ENCODE results near the gene GRM4. TPM values are rescaled to one million over a fixed set of nuclear protein-coding genes. Genes with fewer than 3 reads are reported as not detected.

Gene GRM4
- total RNA-seq, 1 experiment from 2014 or later, result not detected

DNA sequence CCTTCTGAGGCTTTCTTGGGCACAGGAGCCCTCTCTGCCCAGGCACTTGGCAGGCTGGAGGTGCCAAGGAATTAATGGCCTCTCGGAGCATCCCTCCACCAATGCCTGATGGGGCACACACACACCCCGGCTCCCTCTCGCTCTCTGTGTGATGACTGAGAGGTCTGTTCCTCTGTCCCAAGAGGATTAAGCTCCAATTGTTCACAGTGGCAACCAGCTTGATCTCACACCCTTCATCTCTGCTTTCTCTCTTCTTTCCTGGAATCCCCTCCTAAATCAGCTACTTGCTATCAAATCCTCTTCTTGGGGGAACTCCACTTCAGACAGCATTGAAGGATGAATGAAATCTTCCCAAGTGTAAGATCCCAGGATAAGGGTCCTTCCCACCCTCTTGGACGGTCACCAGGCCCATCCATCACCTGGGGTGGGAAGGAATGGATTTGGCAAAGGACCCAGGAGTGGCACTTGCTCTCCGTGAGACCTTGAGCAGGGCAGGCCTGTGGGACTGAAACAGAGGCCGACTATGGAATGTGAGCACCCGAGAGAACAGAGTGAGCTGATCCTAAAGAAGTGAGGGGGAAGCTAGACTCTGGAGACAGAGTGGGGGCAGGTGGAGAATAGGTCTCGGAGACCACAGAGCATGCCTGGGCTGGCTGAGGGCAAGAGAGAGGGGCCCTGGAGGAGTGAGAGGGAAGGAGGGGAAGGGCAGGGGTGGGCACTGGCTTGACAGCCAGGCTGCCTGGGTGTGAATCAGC lies 93.6 kb downstream of the GRM4 start:
- Mint-ChIP-seq H3K27me3 (ENCODE audit: unreplicated experiment) (peaks cover 97% of the 10 kb centered on the region), H3K4me3 (ENCODE audit: low read depth, unreplicated experiment) (no peak overlapping the region), H3K9me3 (ENCODE audit: low read depth, unreplicated experiment) (no peaks in the 10 kb centered on the region), H3K36me3 (ENCODE audit: insufficient read depth, unreplicated experiment) (no peaks in the 10 kb centered on the region), H3K4me1 (ENCODE audit: low read depth, unreplicated experiment) (peaks cover 14% of the 10 kb centered on the region), H3K27ac (ENCODE audit: unreplicated experiment) (no peak overlapping the region)
- no peak for DNase-seq
- CTCF ChIA-PET, result interaction anchor here (1.0 to 1.6 kb wide), 5 partner anchors 10 to 192 kb away, joined by 3 to 6 read pairs (median 4); no protein-coding TSS in a partner anchor
- TF ChIP-seq, protein P1, sequence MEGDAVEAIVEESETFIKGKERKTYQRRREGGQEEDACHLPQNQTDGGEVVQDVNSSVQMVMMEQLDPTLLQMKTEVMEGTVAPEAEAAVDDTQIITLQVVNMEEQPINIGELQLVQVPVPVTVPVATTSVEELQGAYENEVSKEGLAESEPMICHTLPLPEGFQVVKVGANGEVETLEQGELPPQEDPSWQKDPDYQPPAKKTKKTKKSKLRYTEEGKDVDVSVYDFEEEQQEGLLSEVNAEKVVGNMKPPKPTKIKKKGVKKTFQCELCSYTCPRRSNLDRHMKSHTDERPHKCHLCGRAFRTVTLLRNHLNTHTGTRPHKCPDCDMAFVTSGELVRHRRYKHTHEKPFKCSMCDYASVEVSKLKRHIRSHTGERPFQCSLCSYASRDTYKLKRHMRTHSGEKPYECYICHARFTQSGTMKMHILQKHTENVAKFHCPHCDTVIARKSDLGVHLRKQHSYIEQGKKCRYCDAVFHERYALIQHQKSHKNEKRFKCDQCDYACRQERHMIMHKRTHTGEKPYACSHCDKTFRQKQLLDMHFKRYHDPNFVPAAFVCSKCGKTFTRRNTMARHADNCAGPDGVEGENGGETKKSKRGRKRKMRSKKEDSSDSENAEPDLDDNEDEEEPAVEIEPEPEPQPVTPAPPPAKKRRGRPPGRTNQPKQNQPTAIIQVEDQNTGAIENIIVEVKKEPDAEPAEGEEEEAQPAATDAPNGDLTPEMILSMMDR (IDR thresholded peaks at IDR 0.05; ENCODE audit: unreplicated experiment), result no peak
- intact Hi-C loops (cut with micrococcal nuclease; ENCODE audit: unreplicated experiment), result no loop called here
- no TSS peak for BruUV-seq (replicated peaks)

- Mint-ChIP-seq H3K4me1 (ENCODE audit: low read depth, unreplicated experiment) (peaks cover 14% of the 10 kb centered on the region), H3K9me3 (ENCODE audit: low read depth, unreplicated experiment) (no peaks in the 10 kb centered on the region), H3K27me3 (ENCODE audit: unreplicated experiment) (peaks cover 97% of the 10 kb centered on the region), H3K36me3 (ENCODE audit: insufficient read depth, unreplicated experiment) (no peaks in the 10 kb centered on the region), H3K4me3 (ENCODE audit: low read depth, unreplicated experiment) (no peak overlapping the region), H3K27ac (ENCODE audit: unreplicated experiment) (no peak overlapping the region)
- no TSS peak for BruUV-seq (replicated peaks)
- intact Hi-C loops (cut with micrococcal nuclease; ENCODE audit: unreplicated experiment), result no loop called here
- CTCF ChIA-PET, result interaction anchor here (0.6 to 1.6 kb wide), 5 partner anchors 9 to 109 kb away, joined by 3 to 4 read pairs (median 3); no protein-coding TSS in a partner anchor
- TF ChIP-seq, protein P1 (IDR thresholded peaks at IDR 0.05; ENCODE audit: unreplicated experiment), result no peak
- DNase-seq, result no peak
These were observed 94.5 kb downstream of the GRM4 start for GRCh38 chr6:34051331-34051919.

- H3K27ac Mint-ChIP-seq (ENCODE audit: unreplicated experiment), result no peak overlapping the region
- H3K9me3 Mint-ChIP-seq (ENCODE audit: low read depth, unreplicated experiment), result no peaks in the 10 kb centered on the region
- CTCF ChIA-PET, result interaction anchor here (1.6 kb wide), 1 partner anchor 9 kb away, joined by 4 read pairs; no protein-coding TSS in a partner anchor
- DNase-seq, result no peak
- intact Hi-C loops (cut with micrococcal nuclease; ENCODE audit: unreplicated experiment), result no loop called here
- peaks cover 9% of the 10 kb centered on the region for H3K4me1 Mint-ChIP-seq (ENCODE audit: low read depth, unreplicated experiment)
- TF ChIP-seq, protein P1 (IDR thresholded peaks at IDR 0.05; ENCODE audit: unreplicated experiment), result no peak
- no TSS peak for BruUV-seq (replicated peaks)
- H3K36me3 Mint-ChIP-seq (ENCODE audit: insufficient read depth, unreplicated experiment), result no peaks in the 10 kb centered on the region
- H3K4me3 Mint-ChIP-seq (ENCODE audit: low read depth, unreplicated experiment), result no peak overlapping the region
- peaks cover 97% of the 10 kb centered on the region for H3K27me3 Mint-ChIP-seq (ENCODE audit: unreplicated experiment)
These were observed 95.2 kb downstream of the GRM4 start for GRCh38 chr6:34050691-34051090.

- no peaks in the 10 kb centered on the region for H3K9me3 Mint-ChIP-seq (ENCODE audit: low read depth, unreplicated experiment)
- H3K4me3 Mint-ChIP-seq (ENCODE audit: low read depth, unreplicated experiment), result no peak overlapping the region
- H3K27ac Mint-ChIP-seq (ENCODE audit: unreplicated experiment), result no peak overlapping the region
- intact Hi-C loops (cut with micrococcal nuclease; ENCODE audit: unreplicated experiment), result no loop called here
- CTCF ChIA-PET, result no interaction called here
- DNase-seq, result no peak
- peaks cover 4% of the 10 kb centered on the region for H3K36me3 Mint-ChIP-seq (ENCODE audit: insufficient read depth, unreplicated experiment)
- TF ChIP-seq, protein P1 (IDR thresholded peaks at IDR 0.05; ENCODE audit: unreplicated experiment), result no peak
- no peaks in the 10 kb centered on the region for H3K4me1 Mint-ChIP-seq (ENCODE audit: low read depth, unreplicated experiment)
- H3K27me3 Mint-ChIP-seq (ENCODE audit: unreplicated experiment), result peaks cover 97% of the 10 kb centered on the region
- BruUV-seq (replicated peaks), result no TSS peak
These were observed 96.2 kb downstream of the GRM4 start for GRCh38 chr6:34049395-34050342.
